ENCODE measurements around the gene GLRX2.
"Not testable (repeated sequence)": the region's sequence is repeated elsewhere in the genome, so short reads cannot be mapped to it uniquely, and the experiment has no call there.

The GLRX2 gene

DNA sequence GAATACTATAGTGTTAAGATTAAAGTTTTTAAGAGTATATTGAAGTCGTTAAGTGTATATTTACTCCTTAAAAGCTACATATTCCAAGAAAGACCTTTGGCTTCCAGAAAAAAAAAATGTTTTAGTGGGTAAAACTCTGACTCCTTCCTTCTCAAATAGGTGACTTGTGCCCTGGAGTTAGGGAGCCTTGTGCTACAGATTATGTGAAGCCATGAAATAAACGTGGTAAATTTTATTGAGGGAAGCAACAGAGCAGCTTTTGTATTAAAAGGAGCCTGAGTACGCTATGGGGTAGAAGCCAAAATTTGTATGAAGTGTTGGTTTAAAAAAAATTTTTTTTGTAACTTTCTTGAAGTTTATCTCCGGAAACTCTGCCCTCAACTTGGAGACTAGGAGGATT lies 44.8 kb downstream of the GLRX2 start:
- DNase-seq = no peak

GRCh38 chr1:193060115-193060403 lies 45.2 kb downstream of the GLRX2 start:
- DNase-seq = no peak

DNA sequence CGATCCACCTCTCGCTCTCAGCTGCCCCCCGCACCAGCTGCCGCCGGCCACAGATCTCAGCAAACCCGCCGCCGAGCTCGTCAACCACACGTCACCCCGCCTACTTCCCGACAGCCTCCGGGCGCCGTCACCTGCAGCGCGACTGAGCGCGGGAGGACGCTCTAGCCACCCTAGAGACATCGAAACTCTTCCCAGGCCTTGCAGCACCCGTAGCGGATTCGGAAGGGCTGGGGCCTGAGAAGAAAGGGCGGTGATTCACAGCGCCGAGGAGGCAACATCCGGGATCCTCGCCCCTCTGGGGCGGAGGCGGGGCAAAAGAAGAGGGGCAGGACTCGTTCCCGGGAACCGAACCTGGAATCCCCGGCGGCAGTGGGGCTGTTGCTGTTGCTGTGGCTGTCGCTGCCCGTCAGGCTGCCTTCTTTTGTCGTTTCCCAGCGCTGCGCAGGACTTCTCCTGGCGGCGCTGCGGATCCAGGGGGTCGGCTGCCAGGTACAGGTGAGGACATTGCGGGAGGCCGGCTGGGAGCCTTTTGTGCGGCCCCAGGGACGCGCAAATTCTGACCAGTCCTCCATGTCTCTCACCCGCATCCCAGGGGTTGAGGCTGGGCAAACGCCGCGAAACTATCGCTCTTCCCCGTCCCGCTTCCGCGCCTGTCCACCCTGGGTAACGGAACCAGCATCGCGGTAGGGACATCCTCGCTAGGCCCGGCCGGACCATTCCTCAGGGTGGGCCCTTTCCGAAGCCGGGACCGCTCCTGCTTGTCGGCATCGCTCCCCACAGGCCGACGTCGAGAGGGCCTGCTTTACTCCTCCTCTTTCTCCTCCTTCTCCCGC lies 45.7 kb downstream of the GLRX2 start, which contains the start of the genes RO60 and UCHL5:
RO60 (plus strand) TSS at position 331 of the 833 bp plus-strand sequence. CDS start 9,443 bp downstream, outside the sequence.
UCHL5 (minus strand) TSS at position 79 of the 833 bp plus-strand sequence. CDS start 100 bp downstream, outside the sequence.
- peak; percentile 98 for DNase-seq

DNA sequence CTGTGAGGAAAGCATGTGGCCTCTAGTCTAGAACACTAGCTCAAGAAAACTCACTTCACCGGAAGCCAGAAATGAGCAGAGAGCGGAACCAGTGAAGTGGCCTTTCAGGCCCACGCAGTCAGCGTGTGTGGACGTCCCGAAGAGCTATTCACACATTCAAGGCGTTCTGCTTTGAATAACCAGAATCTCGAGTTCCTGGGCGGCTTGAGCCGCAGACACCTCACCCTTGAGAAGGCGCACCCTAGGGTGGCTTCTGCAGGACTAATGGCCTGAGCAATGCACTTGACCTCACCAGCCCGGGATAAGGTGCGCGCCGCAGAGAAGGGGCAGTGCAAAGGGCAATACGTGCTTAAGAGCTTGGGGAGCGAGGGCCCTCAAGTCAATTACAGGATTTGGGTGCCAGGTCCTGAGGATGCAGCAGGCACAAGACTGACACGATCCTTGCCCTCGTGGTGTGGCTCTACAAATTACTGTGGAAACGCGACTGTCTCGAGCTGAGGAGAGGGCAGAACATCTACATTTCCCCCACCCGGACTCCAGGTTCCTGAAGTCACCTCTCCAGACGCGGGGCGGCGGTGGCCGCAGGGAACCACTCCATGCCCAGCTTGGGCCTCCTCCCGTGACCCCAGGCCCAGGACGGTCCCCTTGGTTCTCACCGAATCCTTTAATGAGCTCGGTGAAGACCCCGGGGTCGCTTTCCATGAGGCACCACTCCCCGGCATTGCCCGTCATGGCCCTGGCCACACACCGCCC lies 46.5 kb downstream of the GLRX2 start:
- DNase-seq = peak; percentile 85

- DNase-seq = no peak
Observed at GRCh38 chr1:193054169-193054675, 51.0 kb downstream of the GLRX2 start.

GRCh38 chr1:193048913-193049312 lies 56.3 kb downstream of the GLRX2 start:
- DNase-seq = not testable (repeated sequence)
